Measurements from ENCODE around the gene NR2C2. TPM values are rescaled to one million over a fixed set of nuclear protein-coding genes. Genes with fewer than 3 reads are reported as not detected.

Gene NR2C2
- total RNA-seq, 2 experiments from 2014 or later: 47.1 to 47.4 TPM

- CTCF ChIA-PET: interaction anchor here (1.3 kb wide), 1 partner anchor 21 kb away, joined by 5 read pairs; the partner anchor contains the start of gene MRPS25
- DNase-seq: no peak
- POLR2A ChIA-PET: interaction anchor here (1.1 to 1.3 kb wide), 2 partner anchors 12 to 13 kb away, joined by 4 read pairs; partner anchors contain the start of gene RBSN
- TF ChIP-seq CTCF (IDR thresholded peaks at IDR 0.05): no peak
- Mint-ChIP-seq H3K27ac (no peak overlapping the region), H3K27me3 (no peaks in the 10 kb centered on the region), H3K4me3 (no peak overlapping the region), H3K4me1 (ENCODE audit: low read depth) (peaks cover under 1% of the 10 kb centered on the region), H3K9me3 (no peaks in the 10 kb centered on the region), H3K36me3 (ENCODE audit: low read depth) (peaks cover 37% of the 10 kb centered on the region)
- intact Hi-C loops (cut with micrococcal nuclease): no loop called here
- ATAC-seq: no peak
Observed at GRCh38 chr3:15086263-15086662, 138.9 kb downstream of the NR2C2 start.

GRCh38 chr3:15086699-15087098 lies 139.3 kb downstream of the NR2C2 start:
- Mint-ChIP-seq H3K4me3 (no peak overlapping the region), H3K9me3 (no peaks in the 10 kb centered on the region), H3K27me3 (no peaks in the 10 kb centered on the region), H3K36me3 (ENCODE audit: low read depth) (peaks cover 35% of the 10 kb centered on the region), H3K27ac (no peak overlapping the region), H3K4me1 (ENCODE audit: low read depth) (peaks cover 3% of the 10 kb centered on the region)
- TF ChIP-seq CTCF (IDR thresholded peaks at IDR 0.05): no peak
- ChIA-PET CTCF (interaction anchor here (1.3 kb wide), 1 partner anchor 22 kb away, joined by 5 read pairs; the partner anchor contains the start of gene MRPS25), POLR2A (interaction anchor here (1.1 to 1.3 kb wide), 2 partner anchors 12 to 13 kb away, joined by 4 read pairs; partner anchors contain the start of gene RBSN)
- intact Hi-C loops (cut with micrococcal nuclease): no loop called here
- no peak for DNase-seq
- ATAC-seq: no peak

- TF ChIP-seq CTCF (IDR thresholded peaks at IDR 0.05): no peak
- H3K27ac Mint-ChIP-seq: no peak overlapping the region
- peaks cover 3% of the 10 kb centered on the region for H3K4me1 Mint-ChIP-seq (ENCODE audit: low read depth)
- ATAC-seq (no peak), DNase-seq (no peak)
- intact Hi-C loops (cut with micrococcal nuclease): no loop called here
- peaks cover 24% of the 10 kb centered on the region for H3K36me3 Mint-ChIP-seq (ENCODE audit: low read depth)
- no peaks in the 10 kb centered on the region for H3K27me3 Mint-ChIP-seq
- H3K9me3 Mint-ChIP-seq: no peaks in the 10 kb centered on the region
- H3K4me3 Mint-ChIP-seq: no peak overlapping the region
- POLR2A ChIA-PET: interaction anchor here (0.6 to 2.9 kb wide), 2 partner anchors 9 to 148 kb away, joined by 6 to 15 read pairs; partner anchors contain the start of gene RBSN
- CTCF ChIA-PET: interaction anchor here (0.6 to 1.1 kb wide), 2 partner anchors 19 to 163 kb away, joined by 3 read pairs; no protein-coding TSS in a partner anchor
Observed at GRCh38 chr3:15089201-15089600, 141.8 kb downstream of the NR2C2 start.

- no peak for ATAC-seq
- no peak overlapping the region for H3K4me3 Mint-ChIP-seq
- ChIA-PET POLR2A (interaction anchor here (0.6 kb wide), 1 partner anchor 1419 kb away, joined by 4 read pairs; no protein-coding TSS in a partner anchor), CTCF (interaction anchor here (1.2 to 1.6 kb wide), 4 partner anchors 16 to 165 kb away, joined by 3 to 6 read pairs (median 4); no protein-coding TSS in a partner anchor)
- H3K9me3 Mint-ChIP-seq: no peaks in the 10 kb centered on the region
- H3K36me3 Mint-ChIP-seq (ENCODE audit: low read depth): peaks cover 16% of the 10 kb centered on the region
- intact Hi-C loops (cut with micrococcal nuclease): no loop called here
- H3K27ac Mint-ChIP-seq: no peak overlapping the region
- no peaks in the 10 kb centered on the region for H3K27me3 Mint-ChIP-seq
- H3K4me1 Mint-ChIP-seq (ENCODE audit: low read depth): peaks cover 5% of the 10 kb centered on the region
- TF ChIP-seq CTCF (IDR thresholded peaks at IDR 0.05): no peak
- no peak for DNase-seq
Observed at GRCh38 chr3:15091575-15091974, 144.2 kb downstream of the NR2C2 start.

- CTCF ChIA-PET: interaction anchor here (1.2 kb wide), 1 partner anchor 166 kb away, joined by 3 read pairs; no protein-coding TSS in a partner anchor
- Mint-ChIP-seq H3K27me3 (no peaks in the 10 kb centered on the region), H3K36me3 (ENCODE audit: low read depth) (peaks cover 13% of the 10 kb centered on the region), H3K9me3 (no peaks in the 10 kb centered on the region), H3K4me1 (ENCODE audit: low read depth) (peaks cover 9% of the 10 kb centered on the region), H3K27ac (no peak overlapping the region), H3K4me3 (no peak overlapping the region)
- POLR2A ChIA-PET: interaction anchor here (1.4 kb wide), 2 partner anchors 17 to 24 kb away, joined by 3 to 4 read pairs; no protein-coding TSS in a partner anchor
- ATAC-seq: no peak
- TF ChIP-seq CTCF (IDR thresholded peaks at IDR 0.05): no peak
- no peak for DNase-seq
- intact Hi-C loops (cut with micrococcal nuclease): no loop called here
Observed at GRCh38 chr3:15092686-15093085, 145.3 kb downstream of the NR2C2 start.

Data from activated CD8-positive, alpha-beta T cell treated with anti-CD3 and anti-CD28 coated beads for 36 hours (primary cell).